HL-60/S4 (cell line): ENCODE measurements around the gene CCDC69.
"Not testable (repeated sequence)": the region's sequence is repeated elsewhere in the genome, so short reads cannot be mapped to it uniquely, and the experiment has no call there.

Source experiments
- in situ Hi-C: fragments of 300-500 bp; cut with MboI; formaldehyde crosslinking; loops from 2 replicates; pipeline ENCODE4 v1.14.3; 2022; ENCODE audit warnings: low sequenced_read_pairs

CCDC69 gene

DNA sequence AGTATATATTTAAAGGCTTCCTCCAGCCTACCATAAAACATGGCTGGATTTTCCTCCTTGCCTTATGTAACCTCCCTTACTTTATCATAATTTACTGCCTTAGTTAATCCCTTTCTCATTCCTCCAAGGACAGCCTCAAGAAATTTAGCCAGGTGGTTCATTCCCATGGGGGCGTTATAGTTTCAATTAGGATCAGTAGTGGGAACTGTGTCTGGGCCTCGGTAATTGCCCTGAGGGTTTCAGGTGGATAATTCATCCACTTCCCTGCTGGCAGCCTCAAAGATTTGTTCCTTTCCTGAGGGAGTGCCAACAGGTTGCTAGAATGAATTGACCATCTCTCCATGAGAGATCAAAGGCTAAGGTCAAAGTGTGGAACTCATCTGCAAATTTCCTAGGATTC, 24.8 kb upstream of the CCDC69 start:
- in situ Hi-C loops = no loop called here

- in situ Hi-C loops = no loop called here
These were observed 21.9 kb upstream of the CCDC69 start for GRCh38 chr5:151245680-151246219.

DNA sequence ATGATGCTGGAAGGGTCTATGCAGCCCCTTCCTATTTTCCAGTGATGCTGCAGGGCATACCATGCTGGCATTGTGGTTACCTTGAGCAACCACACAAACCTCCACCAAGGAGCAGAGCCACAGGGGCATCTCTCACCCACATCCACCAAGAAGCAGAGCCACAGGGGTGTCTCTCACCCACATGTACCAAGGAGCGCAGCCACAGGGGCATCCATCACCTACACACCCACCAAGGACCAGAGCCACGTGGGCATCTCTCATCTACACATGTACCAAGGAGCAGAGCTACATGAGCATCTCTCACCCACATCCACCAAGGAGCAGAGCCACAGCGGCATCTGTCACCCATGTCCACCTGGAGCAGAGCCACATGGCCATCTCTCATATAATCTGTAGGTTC, 20.3 kb upstream of the CCDC69 start:
- in situ Hi-C loops = no loop called here

DNA sequence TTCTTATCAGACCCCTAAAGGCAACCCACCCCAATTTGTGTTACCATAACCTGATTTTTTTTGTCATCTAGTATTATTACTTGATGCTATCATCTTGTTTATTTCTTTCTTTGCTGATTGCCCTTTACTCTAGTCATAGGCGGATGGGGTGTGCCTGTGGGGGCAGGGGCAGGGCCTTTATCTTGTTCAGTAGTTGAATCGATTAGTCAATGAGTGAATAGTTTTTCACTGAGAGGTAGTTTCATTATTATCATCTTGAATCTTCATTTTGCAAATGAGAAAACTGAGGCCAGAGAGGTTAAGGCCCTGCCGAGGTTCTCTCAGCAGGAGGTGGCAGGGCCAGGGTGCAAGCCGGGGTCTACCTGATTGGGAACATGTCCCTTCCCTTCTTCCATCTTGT, 19.7 kb upstream of the CCDC69 start:
- in situ Hi-C loops = no loop called here

DNA sequence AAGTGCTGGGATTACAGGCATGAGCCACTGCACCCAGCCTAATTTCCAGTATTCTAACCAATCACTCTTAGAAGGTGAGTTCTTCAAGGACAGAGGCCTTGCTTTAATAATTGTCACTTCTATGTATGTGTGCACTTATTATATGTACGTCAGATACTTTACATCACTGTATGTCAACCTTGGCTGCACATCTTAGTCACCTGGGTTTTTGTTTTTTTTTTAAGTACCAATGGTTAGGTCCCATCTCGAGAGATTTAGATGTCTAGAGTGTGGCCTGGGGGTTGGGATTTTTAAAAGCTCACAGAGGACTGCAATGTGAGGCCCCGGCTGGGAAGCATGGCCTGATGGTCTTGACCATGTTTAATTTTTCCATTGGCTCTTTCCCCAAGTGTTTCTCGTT, 19.2 kb upstream of the CCDC69 start:
- in situ Hi-C loops = no loop called here

DNA sequence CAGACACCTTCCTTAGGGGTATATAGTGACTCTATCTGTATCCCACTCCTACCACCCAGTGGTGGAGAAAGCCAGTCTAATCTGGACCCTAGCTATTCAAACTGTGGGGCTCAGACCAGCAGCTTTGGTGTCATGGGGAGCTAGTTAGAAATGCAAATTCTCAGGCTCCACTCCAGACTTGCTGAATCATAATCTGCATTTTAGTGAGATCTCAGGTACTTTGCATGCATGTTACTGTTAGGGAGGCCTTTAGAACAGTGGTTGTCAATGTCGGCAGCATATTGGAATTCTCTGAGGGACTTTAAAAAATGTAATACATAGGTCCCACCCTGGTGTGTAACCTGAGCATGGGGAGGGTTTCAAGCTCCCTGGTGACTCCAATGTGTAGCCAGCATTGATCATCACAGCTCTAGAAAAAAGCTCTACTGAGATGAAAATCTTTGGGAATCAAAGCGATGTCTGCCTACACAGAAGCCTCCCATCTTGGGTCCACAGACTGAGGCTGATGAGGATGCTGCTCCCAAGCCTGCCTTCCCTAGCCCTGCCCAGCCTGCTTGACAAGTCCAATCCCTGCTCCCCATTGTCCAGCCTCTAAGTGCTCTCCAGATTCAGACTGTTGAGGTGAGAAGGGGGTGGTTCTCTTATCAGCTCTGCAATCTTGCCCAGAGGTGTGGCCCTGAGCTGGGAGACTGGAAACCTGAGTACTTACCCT, 17.2 kb upstream of the CCDC69 start:
- in situ Hi-C loops = no loop called here

GRCh38 chr5:151240268-151240835, 16.5 kb upstream of the CCDC69 start:
- in situ Hi-C loops = not testable (repeated sequence)

DNA sequence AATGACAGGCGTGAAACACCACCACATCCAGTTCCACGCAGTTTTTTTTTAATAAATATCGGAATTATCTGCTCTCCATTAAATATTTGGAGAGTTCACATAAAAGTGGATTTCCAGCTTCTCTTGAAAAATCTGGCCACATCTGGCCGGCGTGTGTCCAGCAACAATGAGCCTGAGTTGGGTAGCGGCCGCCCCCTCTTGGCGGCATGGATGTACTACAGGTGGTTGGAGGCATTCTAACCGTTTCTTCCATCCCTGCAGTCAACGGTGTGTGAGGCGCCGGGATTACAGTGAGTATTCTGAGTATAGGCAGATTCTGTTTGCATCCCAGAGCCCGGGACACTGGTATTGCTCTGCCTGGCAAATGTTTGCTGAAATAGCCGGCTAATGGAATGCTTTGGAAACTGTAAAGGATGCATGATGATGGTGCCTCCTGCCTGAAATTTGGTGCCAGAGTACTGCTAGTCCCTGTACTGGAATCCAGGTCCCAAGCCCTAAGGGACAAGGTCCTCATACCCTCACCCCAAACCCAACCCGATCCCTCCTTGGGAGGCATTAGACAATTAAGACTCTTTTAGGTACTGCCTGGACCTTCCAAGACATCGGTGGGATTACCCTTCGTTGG, 15.5 kb upstream of the CCDC69 start:
- in situ Hi-C loops = no loop called here

- in situ Hi-C loops = no loop called here
These were observed 14.4 kb upstream of the CCDC69 start for GRCh38 chr5:151238303-151238741.

- in situ Hi-C loops = no loop called here
These were observed 13.8 kb upstream of the CCDC69 start for GRCh38 chr5:151237685-151238084.

- in situ Hi-C loops = no loop called here
These were observed 13.0 kb upstream of the CCDC69 start for GRCh38 chr5:151236888-151237287.

DNA sequence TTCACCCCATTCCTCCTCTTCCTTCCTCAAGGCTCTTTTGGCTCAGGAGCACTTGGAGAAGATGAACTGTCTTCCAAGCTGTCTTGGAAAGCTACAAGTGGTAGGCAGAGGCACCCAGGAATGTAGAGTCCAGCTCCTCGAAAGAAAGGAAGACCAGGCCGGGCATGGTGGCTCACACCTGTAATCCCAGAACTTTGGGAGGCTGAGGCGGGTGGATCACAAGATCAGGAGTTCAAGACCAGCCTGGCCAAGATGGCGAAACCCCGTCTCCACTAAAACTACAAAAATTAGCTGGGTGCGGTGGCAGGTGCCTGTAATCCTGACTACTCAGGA, 11.3 kb upstream of the CCDC69 start:
- in situ Hi-C loops = not testable (repeated sequence)

DNA sequence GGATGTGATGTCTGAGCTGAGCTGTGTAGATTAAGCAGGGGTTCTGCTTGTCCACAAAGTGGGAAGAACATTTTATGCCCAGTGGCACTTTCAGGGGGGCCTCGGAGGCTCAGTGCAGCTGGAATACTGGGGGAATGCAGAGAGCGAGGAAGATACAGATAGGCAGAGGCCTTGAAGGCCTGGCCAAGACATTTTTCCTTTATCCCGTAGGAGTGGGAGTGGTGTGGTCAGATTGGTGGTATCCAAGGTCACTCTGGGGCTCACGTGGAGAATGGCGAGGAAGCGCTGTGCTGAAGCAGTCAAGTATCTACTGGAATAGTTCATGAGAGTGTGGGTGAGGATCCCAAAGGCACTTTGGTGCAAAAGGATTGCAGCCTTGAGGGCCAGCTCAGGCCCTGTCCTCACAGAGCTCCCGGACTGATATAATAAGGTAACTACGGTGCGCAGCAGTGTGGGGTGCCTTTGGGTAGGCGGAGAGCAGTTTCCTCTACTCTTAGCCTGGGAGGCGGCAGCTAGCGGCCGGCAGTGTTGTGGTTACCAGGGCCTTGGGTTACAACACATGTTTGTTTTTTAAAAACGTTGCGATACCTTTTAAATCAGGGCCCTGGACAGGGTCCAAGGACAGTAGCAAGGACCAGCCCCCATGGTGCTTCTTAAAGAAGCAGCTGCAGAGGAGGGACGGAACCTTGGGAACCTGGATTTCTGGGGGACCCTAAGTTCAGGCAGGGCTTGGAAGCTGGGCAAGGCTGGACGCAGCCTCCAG, 10.8 kb upstream of the CCDC69 start:
- in situ Hi-C loops = no loop called here

DNA sequence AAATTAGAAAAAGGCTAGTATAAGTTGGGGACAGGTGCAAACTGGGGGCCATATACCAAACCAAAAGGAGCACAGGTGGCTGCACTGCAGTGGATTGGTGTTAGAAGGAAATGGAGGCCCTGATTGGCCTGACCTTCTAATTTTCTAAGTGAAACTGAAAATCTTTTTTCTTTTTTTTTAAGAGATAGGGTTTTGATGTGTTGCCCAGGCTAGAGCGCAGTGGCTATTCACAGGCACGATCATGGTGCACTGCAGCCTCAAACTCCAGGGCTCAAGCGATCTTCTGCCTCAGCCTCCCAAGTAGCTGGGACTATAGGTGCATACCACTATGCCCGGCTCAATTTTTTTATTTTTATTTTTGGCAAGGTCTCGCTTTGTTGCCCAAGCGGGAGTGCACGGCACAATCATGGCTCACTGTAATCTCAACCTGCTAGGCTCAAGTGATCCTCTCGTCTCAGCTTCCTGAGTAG, 9.8 kb upstream of the CCDC69 start:
- in situ Hi-C loops = no loop called here

GRCh38 chr5:151231359-151231758, 7.5 kb upstream of the CCDC69 start:
- in situ Hi-C loops = no loop called here

DNA sequence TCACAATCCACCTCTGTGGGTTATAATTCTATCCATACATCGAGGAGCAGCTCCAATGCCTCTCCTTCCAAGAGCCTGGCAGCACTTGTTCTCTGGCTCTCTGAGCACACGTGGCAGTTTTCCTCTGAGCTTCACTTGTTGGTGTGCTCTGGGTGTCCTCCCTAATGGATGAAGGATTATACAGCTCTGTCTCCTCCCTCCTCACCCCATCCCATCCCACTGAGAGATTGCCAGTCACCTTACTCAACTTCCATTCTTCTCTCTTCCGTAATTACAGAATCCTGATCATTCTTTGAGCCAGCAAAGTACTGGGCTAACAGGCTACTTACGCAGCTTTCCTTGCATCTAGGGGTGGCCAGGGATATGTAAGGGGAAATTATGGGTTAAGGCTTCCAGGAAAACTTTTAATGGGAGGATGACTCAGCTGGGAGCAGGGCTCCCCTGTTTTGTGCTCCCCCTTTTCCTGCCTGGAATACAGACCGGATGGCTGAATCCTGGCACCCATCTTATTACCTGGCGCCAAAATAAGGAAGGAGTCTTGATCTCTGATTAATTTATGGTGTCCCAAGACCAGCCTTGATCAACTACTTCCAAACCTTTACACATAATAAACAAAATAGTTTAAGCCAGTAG, 6.3 kb upstream of the CCDC69 start:
- in situ Hi-C loops = no loop called here

DNA sequence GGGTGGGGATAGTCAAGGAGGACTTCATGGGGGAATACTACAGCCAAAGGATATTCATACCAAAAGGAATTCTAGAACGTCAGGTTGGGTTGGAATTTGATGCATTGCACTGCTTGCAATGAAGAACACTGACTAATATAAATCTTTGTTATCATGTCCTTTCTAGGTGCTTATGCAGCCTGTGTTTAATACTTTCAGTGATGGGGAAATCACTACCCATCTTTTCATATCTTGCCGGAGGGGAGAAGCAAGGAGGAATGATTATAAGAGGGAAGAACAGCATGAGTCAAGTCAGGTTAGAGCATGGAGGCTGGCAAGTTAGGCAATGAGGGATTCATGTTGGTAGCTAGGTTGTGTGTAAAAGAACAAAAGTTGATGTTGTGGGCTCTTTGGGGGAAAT, 5.1 kb upstream of the CCDC69 start:
- in situ Hi-C loops = no loop called here

DNA sequence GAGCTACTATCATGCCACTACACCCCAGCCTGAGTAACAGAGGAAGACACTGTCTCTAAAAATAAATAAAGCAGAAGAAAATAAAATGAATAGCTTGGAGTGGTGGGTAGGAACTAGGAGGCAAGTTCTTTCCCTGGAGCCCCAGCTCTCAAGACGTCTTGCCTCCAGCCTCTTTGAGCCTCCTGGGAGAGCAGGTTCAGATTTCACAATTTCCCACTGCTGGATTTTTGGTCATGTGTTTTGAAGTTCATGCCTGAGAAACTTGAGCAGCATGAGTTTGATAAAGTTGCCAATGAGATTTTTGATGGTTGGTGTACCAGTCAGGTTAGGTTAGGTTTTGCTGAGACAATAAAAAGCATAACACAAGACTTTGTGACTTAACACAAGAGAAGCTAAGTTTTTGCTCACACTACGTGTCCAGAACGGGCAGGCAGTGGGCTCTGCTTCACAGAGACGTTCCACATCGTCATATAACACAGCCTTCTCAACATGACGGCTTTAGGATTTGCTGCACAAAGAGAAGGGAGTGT, 4.1 kb upstream of the CCDC69 start:
- in situ Hi-C loops = no loop called here

GRCh38 chr5:151225475-151225874, 1.6 kb upstream of the CCDC69 start:
- in situ Hi-C loops = no loop called here

DNA sequence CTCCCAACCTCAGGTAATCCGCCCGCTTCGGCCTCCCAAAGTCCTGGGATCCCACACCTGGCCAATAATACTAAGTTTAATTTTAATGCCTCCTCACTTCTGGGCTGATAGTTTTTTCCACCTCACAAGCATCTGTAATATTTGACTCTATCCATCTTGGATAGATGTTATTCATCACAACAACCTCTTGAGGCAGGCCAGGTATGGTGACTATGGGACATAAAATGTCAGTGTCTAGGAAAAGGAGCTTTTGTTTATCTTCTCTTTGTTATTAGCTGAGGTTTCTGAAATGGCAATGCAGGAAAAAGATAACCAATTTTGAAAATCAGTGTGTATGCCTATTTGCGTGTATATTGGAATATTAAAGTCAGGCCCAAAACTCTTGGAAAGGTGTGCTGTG, 1.2 kb upstream of the CCDC69 start:
- in situ Hi-C loops = no loop called here

DNA sequence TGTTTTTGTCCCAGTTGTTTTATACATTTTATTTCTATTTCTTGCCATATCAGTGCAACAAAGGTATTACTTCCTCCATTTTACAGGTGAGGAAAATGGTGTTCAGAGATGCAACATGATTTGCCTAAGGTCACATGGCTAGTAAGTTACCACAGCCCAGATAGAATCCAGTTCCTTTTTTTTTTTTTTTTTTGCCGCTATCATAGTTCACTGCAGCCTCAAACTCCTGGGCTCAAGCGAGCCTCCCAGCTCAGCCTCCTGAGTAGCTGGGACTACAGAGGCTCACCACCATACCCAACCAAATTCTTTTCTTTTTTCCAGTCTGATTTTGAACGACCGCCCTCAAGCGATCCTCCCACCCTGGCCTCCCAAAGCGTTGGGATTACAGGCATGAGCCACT, 480 bp upstream of the CCDC69 start:
- in situ Hi-C loops = no loop called here
